Mucosa of descending colon (tissue), 3 donors: ENCODE measurements around the gene TIAM2. TPM values are rescaled to one million over a fixed set of nuclear protein-coding genes. Genes with fewer than 3 reads are reported as not detected.

ENCODE experiments used
- ATAC-seq: fragments of 200-7000 bp; cut with Tn5 transposase; one replicate; pipeline ENCODE4 v1.9.1; 2020; ENCODE audit warnings: mild to moderate bottlenecking, moderate library complexity
- DNase-seq, 3 donors: peaks; one replicate each; pipeline ENCODE4 v3.0.0-alpha.2; 2020
- H3K36me3 ChIP-seq: fragments of 200-600 bp; one replicate; pipeline ENCODE4 v1.8.0; 2021; ENCODE audit warnings: low read depth, mild to moderate bottlenecking
- H3K4me1 ChIP-seq: fragments of 200-600 bp; one replicate; pipeline ENCODE4 v1.8.0; 2021; ENCODE audit warnings: low read depth, mild to moderate bottlenecking
- H3K4me3 ChIP-seq: fragments of 200-600 bp; one replicate; pipeline ENCODE4 v1.8.0; 2021; ENCODE audit warnings: mild to moderate bottlenecking
- H3K9me3 ChIP-seq: fragments of 200-600 bp; one replicate; pipeline ENCODE4 v1.8.0; 2021; ENCODE audit warnings: mild to moderate bottlenecking
- intact Hi-C, 2 donors: fragments of 100-400 bp; cut with DNase I in 1 of 2; cut with micrococcal nuclease in 1 of 2; formaldehyde crosslinking; loops; one replicate each; pipeline versions ENCODE4 v1.11.0 to v1.11.1; 2022; cut with DNase I, micrococcal nuclease
- total RNA-seq, 3 donors: library from RNA; stranded (reverse); fragmentation: NEBNext Ultra II Directional in 2 of 3; extraction: Animal tissue kit (Norgen Biotek cat#: 25700) in 2 of 3; gene quantifications; one replicate each; pipeline versions ENCODE4 v1.2.1 to v1.2.4, GENCODE V29; 2021 to 2023
- TF ChIP-seq, protein P1 (sequence below): fragments of 200-600 bp; IDR thresholded peaks from one replicate; pipeline ENCODE4 v1.8.0; 2022; ENCODE audit warnings: antibody characterized with exemption, mild to moderate bottlenecking
- donor health status: DM: no; HTN: no; CAD: no; lungs with moderate emphysema.
- donor health status: DM: no; HTN: no; CAD: no.
- donor health status: DM: no; HTN: yes; CAD: no.

Gene TIAM2
- total RNA-seq, 3 donors from 2014 or later = 4.2 to 12.2 (median 9.8) TPM

DNA sequence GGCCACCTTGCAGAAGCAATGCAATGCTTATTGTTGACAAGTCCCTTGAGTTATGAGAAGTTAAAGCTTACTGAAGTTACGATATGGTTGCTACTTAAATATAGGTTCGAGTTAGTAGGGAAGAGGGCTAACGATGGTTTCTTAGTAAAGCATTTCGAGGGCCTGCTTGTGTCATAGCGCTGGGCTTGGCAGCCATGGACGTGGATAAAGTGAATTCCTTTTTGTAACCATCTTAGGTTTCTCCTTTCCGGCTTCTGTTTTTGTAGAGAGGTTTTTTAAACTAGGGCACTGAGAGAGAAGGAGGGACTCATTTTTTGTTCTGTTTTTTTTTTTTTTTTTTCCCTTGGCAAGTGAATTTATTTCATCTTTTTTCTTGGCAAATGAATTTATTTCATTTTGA is 27.6 kb downstream of the TIAM2 start:
- DNase-seq (no peak), ATAC-seq (no peak)
- Histone ChIP-seq H3K9me3 (no peaks in the 10 kb centered on the region), H3K36me3 (no peaks in the 10 kb centered on the region), H3K4me3 (no peak overlapping the region), H3K4me1 (no peaks in the 10 kb centered on the region)
- intact Hi-C loops = no loop called here
- TF ChIP-seq, protein P1, sequence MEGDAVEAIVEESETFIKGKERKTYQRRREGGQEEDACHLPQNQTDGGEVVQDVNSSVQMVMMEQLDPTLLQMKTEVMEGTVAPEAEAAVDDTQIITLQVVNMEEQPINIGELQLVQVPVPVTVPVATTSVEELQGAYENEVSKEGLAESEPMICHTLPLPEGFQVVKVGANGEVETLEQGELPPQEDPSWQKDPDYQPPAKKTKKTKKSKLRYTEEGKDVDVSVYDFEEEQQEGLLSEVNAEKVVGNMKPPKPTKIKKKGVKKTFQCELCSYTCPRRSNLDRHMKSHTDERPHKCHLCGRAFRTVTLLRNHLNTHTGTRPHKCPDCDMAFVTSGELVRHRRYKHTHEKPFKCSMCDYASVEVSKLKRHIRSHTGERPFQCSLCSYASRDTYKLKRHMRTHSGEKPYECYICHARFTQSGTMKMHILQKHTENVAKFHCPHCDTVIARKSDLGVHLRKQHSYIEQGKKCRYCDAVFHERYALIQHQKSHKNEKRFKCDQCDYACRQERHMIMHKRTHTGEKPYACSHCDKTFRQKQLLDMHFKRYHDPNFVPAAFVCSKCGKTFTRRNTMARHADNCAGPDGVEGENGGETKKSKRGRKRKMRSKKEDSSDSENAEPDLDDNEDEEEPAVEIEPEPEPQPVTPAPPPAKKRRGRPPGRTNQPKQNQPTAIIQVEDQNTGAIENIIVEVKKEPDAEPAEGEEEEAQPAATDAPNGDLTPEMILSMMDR = no peak

DNA sequence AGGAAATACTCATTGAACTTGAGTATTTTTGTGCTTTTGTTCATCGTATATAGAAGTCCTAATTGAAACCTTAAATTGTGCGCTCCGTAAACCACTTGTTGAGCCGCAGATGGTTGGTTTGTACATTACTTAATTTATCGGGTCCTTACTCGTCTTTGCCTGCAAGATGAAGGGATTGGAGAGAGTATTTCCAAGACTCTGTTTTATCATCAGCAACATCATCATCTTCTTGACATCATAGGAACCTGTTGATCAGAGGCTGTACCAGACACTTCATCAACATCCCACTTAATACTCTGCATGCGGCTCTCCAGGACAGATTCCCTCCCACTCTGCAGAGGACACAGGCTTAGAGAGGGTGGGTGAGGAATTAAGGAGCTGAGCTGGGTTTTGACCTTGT is 28.6 kb downstream of the TIAM2 start:
- no peaks in the 10 kb centered on the region for H3K9me3 ChIP-seq
- H3K36me3 ChIP-seq = no peaks in the 10 kb centered on the region
- ATAC-seq (no peak), DNase-seq (no peak)
- H3K4me1 ChIP-seq = no peaks in the 10 kb centered on the region
- intact Hi-C loops = no loop called here
- no peak overlapping the region for H3K4me3 ChIP-seq
- TF ChIP-seq, protein P1 = no peak

DNA sequence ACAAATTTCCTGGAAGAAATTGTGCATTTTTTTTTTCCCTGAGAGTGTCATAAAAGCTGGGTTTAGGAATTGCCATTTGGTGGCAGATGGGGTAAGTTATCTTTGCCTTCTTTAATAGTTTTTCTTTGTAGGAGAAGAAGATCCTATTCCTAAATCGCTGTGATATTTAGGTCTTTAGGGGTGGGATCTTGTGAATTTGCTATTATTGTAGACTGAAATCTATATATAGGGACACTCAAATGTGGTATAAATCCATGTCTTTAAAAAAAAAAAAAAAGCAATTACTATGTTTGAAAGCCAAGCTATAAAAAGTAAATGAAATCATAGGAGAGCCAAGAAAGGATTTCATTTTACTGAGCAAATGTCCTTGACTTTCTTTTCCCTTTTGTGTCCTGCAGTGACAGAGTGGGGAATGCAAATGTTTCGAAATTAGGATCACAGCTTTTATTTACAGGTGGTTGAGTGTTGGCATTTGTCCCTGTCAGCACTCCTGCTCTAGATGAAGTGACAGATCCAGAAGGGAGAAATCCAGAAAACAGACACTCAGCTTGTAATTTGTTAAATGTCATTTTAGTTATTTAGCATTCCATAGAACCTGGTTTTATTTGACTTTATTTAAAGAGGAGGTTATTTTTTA is 29.4 kb downstream of the TIAM2 start:
- DNase-seq = no peak
- Histone ChIP-seq H3K36me3 (no peaks in the 10 kb centered on the region), H3K9me3 (no peaks in the 10 kb centered on the region), H3K4me3 (no peak overlapping the region), H3K4me1 (no peaks in the 10 kb centered on the region)
- TF ChIP-seq, protein P1 = no peak
- no peak for ATAC-seq
- intact Hi-C loops = no loop called here

DNA sequence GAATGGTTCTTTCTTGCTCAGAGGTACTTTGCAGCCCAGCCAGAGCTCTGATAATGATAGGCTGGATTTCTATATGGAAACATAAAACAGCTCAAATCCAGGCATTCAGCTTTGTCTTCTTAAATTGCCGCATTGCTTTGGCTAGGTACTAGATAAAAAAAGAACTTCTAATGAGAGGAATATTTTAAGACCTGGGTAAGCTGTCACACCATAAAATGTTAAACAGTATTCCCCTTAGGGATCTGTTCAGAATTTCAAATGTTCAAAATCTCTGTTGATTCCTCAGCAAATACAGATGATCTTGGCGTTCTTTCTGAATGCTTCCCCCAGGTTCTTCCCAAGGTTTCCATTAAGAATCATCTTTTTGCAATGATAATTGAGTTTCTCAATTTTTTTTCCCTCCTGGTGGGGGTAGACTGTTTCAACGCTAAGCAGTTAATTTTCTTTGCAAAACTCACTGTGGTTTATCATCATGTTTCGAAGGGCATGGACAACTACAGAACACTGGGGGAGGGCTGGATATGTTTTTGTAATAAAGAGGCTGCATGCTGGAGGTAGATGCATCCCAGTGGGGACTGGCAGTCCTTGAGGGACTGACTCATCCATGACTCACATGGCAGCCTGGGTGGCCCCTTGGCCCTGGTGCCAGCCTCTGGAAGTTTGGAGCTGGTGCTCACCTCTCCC is 31.0 kb downstream of the TIAM2 start:
- intact Hi-C loops = no loop called here
- H3K4me3 ChIP-seq = no peak overlapping the region
- TF ChIP-seq, protein P1 = no peak
- DNase-seq = no peak
- no peak for ATAC-seq
- H3K36me3 ChIP-seq = no peaks in the 10 kb centered on the region
- H3K4me1 ChIP-seq = no peaks in the 10 kb centered on the region
- H3K9me3 ChIP-seq = no peaks in the 10 kb centered on the region

DNA sequence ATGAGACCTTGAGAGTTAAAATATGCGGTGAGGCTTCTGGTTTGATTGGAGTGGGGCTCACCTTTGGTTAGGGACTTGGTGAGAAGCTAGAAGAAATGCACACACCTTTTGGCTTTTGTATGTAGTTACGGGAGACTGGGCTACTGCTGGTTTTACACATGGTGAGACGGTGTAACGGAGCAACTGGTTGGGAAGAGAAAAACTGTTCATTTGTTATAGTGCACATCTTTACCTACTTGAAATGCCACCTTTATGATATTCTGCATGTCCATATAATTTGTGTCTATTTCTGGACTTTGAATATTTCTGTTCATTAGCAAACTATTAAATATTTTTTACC is 31.6 kb downstream of the TIAM2 start:
- Histone ChIP-seq H3K36me3 (no peaks in the 10 kb centered on the region), H3K4me1 (no peaks in the 10 kb centered on the region), H3K4me3 (no peak overlapping the region), H3K9me3 (no peaks in the 10 kb centered on the region)
- intact Hi-C loops = no loop called here
- DNase-seq (no peak), ATAC-seq (no peak)
- TF ChIP-seq, protein P1 = no peak
